ENCODE results near the gene SETD1B.

The SETD1B gene

DNA sequence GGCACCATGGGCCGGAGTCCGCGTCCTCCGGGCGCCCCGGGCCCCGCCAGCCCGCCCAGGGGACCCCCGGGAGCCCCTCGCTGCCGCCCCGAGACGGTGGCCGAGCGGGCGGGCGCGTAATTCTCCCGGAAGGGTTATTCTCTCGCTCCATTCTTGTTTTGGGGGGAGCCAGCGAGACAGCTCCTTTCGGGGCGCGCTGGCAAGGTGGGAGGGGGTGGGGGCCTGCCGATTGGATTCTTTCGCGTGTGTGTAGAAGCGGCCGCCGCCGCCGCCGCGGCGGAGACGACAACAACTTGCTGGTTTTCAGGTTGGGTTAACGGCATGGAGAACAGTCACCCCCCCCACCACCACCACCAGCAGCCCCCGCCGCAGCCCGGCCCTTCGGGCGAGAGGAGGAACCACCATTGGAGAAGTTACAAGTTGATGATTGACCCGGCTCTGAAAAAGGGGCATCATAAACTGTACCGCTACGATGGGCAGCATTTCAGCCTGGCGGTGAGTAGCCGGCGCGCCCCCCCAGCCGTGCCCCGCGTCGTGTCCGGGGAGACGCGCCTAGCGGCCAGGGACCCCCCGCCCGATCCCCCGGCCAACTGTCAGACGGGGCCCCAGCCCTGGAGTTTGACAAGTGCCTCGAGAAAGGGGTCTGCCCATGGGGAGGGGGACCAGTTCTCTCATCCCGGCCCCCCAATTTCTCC, 755 bp downstream of the SETD1B start:
- TF ChIP-seq, protein P1, sequence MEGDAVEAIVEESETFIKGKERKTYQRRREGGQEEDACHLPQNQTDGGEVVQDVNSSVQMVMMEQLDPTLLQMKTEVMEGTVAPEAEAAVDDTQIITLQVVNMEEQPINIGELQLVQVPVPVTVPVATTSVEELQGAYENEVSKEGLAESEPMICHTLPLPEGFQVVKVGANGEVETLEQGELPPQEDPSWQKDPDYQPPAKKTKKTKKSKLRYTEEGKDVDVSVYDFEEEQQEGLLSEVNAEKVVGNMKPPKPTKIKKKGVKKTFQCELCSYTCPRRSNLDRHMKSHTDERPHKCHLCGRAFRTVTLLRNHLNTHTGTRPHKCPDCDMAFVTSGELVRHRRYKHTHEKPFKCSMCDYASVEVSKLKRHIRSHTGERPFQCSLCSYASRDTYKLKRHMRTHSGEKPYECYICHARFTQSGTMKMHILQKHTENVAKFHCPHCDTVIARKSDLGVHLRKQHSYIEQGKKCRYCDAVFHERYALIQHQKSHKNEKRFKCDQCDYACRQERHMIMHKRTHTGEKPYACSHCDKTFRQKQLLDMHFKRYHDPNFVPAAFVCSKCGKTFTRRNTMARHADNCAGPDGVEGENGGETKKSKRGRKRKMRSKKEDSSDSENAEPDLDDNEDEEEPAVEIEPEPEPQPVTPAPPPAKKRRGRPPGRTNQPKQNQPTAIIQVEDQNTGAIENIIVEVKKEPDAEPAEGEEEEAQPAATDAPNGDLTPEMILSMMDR (IDR thresholded peaks at IDR 0.05; ENCODE audit: extremely low read depth, missing control alignments) = no peak
- DNase-seq (ENCODE audit: low spot score) = peak; percentile 69

DNA sequence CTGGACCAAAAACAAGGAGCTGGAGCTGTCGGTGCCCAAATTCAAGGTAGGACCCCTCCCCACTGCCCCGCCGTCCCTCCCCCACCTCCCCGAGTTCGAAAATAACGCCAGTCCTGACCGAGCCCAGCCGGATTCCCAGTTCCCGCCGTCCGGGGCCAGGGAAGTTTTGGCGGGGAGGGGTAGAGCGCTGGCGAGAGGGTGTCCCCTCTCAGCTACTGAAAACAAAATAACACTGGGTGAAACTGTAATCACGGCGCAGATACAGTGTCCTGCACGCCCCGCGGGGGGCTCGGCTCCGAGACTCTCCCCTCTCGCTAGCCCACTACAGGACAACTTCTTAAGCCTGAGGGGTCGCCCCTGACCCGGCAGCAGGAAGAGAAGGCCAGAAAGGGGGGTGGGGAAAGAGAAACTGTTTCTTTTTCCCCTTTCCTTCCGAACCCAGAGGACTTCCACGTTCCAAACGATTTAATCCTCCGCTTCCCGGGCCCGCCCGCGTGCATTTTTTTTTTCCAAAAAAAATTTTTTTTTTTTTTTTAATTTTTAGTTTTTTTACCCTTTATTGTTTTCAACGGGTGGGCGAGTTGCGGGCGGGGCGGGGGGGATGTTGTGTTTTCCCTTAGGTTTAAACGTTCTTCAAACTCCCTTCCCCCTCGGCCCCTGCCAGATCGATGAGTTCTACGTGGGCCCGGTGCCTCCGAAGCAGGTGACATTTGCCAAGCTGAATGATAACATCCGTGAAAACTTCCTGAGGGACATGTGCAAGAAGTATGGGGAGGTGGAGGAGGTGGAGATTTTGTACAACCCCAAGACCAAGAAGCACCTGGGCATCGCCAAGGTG, 1.6 kb downstream of the SETD1B start:
- TF ChIP-seq, protein P1 (IDR thresholded peaks at IDR 0.05; ENCODE audit: extremely low read depth, missing control alignments) = no peak
- DNase-seq (ENCODE audit: low spot score) = no peak

DNA sequence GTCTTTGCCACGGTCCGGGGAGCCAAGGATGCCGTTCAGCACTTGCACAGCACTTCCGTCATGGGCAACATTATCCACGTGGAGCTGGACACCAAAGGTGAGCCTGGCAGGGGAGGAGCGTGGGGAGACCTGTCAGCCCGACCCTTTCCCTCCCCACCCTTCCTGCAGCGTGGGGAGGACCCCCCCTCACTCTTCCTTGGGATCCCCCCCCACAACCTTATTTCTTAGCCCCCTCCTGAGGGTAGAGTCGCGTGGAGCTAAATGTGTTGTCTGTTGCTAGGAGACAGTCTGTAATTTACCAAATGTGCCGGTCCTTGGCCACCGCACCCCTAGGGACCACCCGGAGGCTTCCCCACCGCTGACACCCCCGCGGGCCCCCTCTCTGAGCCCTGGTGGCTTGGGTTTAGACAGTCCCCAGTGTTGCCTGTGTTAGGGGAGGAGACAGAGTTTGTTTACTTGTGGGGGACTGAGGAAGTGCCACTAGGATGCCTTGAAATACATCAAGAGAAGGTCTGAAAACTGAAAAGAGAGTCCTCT, 2.3 kb downstream of the SETD1B start:
- no peak for DNase-seq (ENCODE audit: low spot score)

DNA sequence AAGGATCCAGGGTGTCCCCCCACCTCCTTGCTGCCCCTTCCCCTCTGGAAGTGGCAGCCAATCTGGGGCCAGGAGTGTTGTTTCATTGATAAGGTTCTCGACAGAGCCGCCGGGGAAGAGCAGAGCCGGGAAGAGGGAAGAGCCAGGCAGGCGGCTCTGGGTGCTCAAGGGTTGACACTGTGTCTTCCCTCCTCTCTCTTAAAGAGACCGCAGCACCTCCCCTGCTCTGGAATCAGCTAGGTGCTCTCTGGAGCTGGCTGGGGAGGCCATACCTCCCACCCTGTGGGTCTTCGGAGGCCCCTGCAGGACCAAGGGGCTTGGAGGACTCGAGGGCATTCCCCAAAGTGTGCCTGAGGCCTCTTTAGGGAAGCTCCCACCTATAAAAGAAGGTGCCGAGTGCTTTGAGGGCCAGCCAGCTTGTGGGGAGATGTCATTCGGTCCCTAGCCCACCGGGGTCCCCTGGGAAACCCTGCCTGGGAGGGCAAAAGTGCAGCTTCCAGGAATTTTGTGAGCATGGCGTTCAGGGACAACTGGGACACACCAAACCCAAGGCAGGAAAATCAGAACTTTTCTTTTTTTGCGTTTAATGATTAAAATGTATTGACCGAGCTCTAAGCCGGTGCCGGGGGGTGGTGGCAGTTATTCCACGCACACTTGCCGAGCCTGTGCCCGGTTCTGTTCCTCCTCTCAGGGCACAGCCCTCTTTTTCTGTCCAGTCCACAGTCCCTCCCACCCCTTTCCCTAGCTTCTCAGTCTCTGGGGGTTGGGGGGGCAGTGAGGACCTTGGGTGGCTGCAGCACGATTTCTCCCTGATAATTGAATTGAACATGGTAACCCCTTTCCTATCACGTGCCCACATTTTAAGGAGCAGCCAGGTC, 3.0 kb downstream of the SETD1B start:
- no peak for DNase-seq (ENCODE audit: low spot score)
- TF ChIP-seq, protein P1 (IDR thresholded peaks at IDR 0.05; ENCODE audit: extremely low read depth, missing control alignments) = no peak

More for the DNA sequence above, 2.3 kb downstream of the SETD1B start:
- TF ChIP-seq, protein P1 (IDR thresholded peaks at IDR 0.05; ENCODE audit: extremely low read depth, missing control alignments) = no peak

DNA sequence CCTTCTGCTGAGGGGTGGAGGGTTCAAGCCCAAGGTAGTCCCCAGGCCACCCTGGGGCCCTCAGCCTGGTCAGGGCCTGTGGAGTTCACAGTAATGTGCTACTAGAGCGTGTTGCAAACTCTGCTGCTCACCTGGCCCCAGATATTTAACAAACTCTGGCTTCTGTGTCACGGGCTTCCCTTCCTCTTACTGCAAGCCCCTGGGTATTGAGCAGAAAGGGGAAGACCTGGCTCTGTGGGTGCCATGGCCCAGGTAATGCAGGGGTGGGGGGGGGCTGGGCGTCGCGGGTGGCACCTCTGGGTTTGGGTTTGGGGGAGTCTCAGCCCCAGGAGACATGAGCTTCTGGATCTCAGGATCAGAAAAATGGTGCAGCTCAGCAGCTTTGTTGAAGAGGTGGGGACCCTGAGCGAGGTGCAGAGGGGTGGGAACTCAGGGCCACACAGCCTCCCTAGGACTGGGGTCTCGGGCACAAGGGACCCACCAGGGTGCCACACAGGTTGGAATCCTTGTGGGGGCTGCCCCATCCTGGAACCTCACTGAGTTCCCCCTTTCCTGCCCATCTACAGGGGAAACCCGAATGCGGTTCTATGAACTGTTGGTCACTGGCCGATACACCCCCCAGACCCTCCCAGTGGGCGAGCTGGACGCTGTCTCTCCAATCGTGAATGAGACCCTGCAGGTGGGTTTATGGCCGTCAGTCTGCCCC, 4.0 kb downstream of the SETD1B start:
- TF ChIP-seq, protein P1 (IDR thresholded peaks at IDR 0.05; ENCODE audit: extremely low read depth, missing control alignments) = no peak
- no peak for DNase-seq (ENCODE audit: low spot score)

DNA sequence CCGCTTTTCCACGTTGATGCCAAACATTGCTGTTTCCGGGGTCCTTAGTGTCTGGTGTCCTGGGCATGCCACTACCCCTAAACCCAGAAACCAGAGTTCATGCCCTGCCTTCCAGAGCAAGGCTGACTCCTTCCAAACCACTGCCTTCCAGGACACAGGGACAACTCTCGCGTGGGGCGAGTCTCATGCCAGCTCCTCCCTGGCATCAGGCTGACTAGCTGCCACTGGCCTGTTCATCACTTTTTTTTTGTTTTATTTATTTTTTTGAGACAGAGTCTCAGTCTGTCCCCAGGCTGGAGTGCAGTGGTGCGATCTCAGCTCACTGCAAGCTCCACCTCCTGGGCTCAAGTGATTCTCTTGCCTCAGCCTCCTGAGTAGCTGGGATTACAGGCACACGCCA, 4.8 kb downstream of the SETD1B start:
- no peak for DNase-seq (ENCODE audit: low spot score)
- TF ChIP-seq, protein P1 (IDR thresholded peaks at IDR 0.05; ENCODE audit: extremely low read depth, missing control alignments) = no peak
